ENCODE data around the gene NEK5.
"Not testable (repeated sequence)": the region's sequence is repeated elsewhere in the genome, so short reads cannot be mapped to it uniquely, and the experiment has no call there.

The NEK5 gene

DNA sequence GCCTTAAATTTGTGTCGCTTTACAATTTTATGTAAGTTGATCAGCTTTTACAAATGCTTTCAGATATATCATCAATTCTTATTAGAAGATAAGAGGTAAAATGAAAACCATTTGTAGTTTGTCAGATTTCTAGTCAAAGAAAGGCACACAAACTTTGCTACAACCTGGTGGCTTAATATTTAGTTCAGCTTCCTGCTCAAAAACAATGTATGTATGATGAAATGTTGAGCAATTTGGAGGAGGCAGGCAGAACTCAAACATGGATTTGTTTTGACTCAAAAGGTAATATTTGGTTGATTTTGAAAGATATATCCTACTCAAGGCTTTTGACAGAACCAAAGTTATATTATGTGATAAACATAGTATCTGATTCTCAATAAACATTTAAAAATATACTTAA, 24.2 kb downstream of the NEK5 start (continued):
- TF ChIP-seq ZEB2 (tag by site-specific recombination; IDR thresholded peaks at IDR 0.05) (no peak), ZSCAN23 (tag by site-specific recombination; IDR thresholded peaks at IDR 0.05) (no peak)

- Histone ChIP-seq H3K4me1 (ENCODE audit: control insufficient read depth, insufficient read depth, low read length) (no peaks in the 10 kb centered on the region), H3K36me3 (ENCODE audit: control insufficient read depth in 2 of 2, insufficient read depth in 1 of 2, low read length in 2 of 2) (no peaks in the 10 kb centered on the region), H3K4me3 (ENCODE audit: low read depth, low read length) (no peak overlapping the region), H3K9me3 (ENCODE audit: control insufficient read depth, insufficient read depth, low read depth, low read length) (no peaks in the 10 kb centered on the region), H3K27ac (ENCODE audit: extremely low read depth, low read depth, low read length) (no peak overlapping the region)
- CTCF ChIA-PET: no interaction called here
- TF ChIP-seq ZNF202 (tag by site-specific recombination; IDR thresholded peaks at IDR 0.05; ENCODE audit: borderline replicate concordance) (no peak), MZF1 (tag by site-specific recombination; IDR thresholded peaks at IDR 0.05; ENCODE audit: borderline replicate concordance) (no peak), ZNF221 (tag by site-specific recombination; IDR thresholded peaks at IDR 0.05; ENCODE audit: borderline replicate concordance) (no peak)
- POLR2A ChIA-PET: no interaction called here
These were observed 25.5 kb downstream of the NEK5 start for GRCh38 chr13:52103386-52103785.

GRCh38 chr13:52102423-52102822, 26.4 kb downstream of the NEK5 start:
- H3K4me3 ChIP-seq (ENCODE audit: low read depth, low read length); CTCF ChIA-PET; POLR2A ChIA-PET; H3K36me3 ChIP-seq (ENCODE audit: control insufficient read depth in 2 of 2, insufficient read depth in 1 of 2, low read length in 2 of 2); H3K27ac ChIP-seq (ENCODE audit: extremely low read depth, low read depth, low read length); H3K4me1 ChIP-seq (ENCODE audit: control insufficient read depth, insufficient read depth, low read length); H3K9me3 ChIP-seq (ENCODE audit: control insufficient read depth, insufficient read depth, low read depth, low read length): not testable (repeated sequence)

DNA sequence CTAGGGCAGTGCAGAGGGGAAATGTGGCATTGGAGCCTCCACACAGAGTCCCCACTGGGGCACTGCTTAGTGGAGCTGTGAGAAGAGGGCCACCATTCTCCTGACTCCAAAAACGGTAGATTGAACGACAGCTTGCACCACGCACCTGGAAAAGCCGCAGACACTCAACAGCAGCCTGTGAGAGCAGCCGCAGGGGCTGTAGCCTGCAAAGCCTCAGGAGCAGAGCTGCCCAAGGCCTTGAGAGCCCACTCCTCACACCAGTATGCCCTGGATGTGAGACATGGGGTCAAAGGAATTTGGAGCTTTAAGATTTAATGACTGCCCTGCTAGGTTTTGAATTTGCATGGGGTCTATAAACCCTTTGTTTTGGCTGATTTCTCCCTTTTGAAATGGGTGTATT, 31.7 kb downstream of the NEK5 start:
- POLR2A ChIA-PET: no interaction called here
- no peaks in the 10 kb centered on the region for H3K36me3 ChIP-seq (ENCODE audit: control insufficient read depth in 2 of 2, insufficient read depth in 1 of 2, low read length in 2 of 2)
- TF ChIP-seq ZNF792 (tag by site-specific recombination; IDR thresholded peaks at IDR 0.05): no peak
- TF ChIP-seq ZNF24 (tag by site-specific recombination; IDR thresholded peaks at IDR 0.05): no peak
- TF ChIP-seq ZNF132 (tag by site-specific recombination; IDR thresholded peaks at IDR 0.05; ENCODE audit: borderline replicate concordance): no peak
- TF ChIP-seq ZNF174 (tag by site-specific recombination; IDR thresholded peaks at IDR 0.05): no peak
- TF ChIP-seq ZBTB11 (tag by site-specific recombination; conservative IDR thresholded peaks at IDR 0.05; ENCODE audit: low read depth): no peak
- TF ChIP-seq ZNF274 (IDR thresholded peaks at IDR 0.05; ENCODE audit: low read length): no peak
- TF ChIP-seq ZNF274 (tag by site-specific recombination; IDR thresholded peaks at IDR 0.05; ENCODE audit: borderline replicate concordance): no peak
- no peak for TF ChIP-seq ZNF16 (tag by site-specific recombination; IDR thresholded peaks at IDR 0.05; ENCODE audit: low read depth)
- TF ChIP-seq, protein P1, sequence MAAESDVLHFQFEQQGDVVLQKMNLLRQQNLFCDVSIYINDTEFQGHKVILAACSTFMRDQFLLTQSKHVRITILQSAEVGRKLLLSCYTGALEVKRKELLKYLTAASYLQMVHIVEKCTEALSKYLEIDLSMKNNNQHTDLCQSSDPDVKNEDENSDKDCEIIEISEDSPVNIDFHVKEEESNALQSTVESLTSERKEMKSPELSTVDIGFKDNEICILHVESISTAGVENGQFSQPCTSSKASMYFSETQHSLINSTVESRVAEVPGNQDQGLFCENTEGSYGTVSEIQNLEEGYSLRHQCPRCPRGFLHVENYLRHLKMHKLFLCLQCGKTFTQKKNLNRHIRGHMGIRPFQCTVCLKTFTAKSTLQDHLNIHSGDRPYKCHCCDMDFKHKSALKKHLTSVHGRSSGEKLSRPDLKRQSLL (tag by site-specific recombination; IDR thresholded peaks at IDR 0.05): no peak
- TF ChIP-seq ZNF501 (tag by site-specific recombination; IDR thresholded peaks at IDR 0.05): no peak
- TF ChIP-seq ZNF555 (tag by site-specific recombination; conservative IDR thresholded peaks at IDR 0.05): no peak
- TF ChIP-seq ZSCAN16 (tag by site-specific recombination; IDR thresholded peaks at IDR 0.05): no peak
- TF ChIP-seq ZNF48 (tag by site-specific recombination; IDR thresholded peaks at IDR 0.05): no peak
- H3K4me1 ChIP-seq (ENCODE audit: control insufficient read depth, insufficient read depth, low read length): no peaks in the 10 kb centered on the region
- no peak overlapping the region for H3K27ac ChIP-seq (ENCODE audit: extremely low read depth, low read depth, low read length)
- no peak overlapping the region for H3K4me3 ChIP-seq (ENCODE audit: low read depth, low read length)
- CTCF ChIA-PET: no interaction called here
- H3K9me3 ChIP-seq (ENCODE audit: control insufficient read depth, insufficient read depth, low read depth, low read length): no peaks in the 10 kb centered on the region
